CD4-positive, alpha-beta T cell (primary cell): Measurements from ENCODE around the gene ADGRA1. TPM values are rescaled to one million over a fixed set of nuclear protein-coding genes. Genes with fewer than 3 reads are reported as not detected.

Experiments
- ATAC-seq: fragments of 200-7000 bp; cut with Tn5 transposase; one replicate; pipeline ENCODE4 v1.10.0; 2022; ENCODE audit warnings: mild to moderate bottlenecking; ENCODE audit not compliant: poor library complexity
- CTCF ChIA-PET: fragments of 350-600 bp; sonication (Branson Sonifier 250); formaldehyde crosslinking; loops from one replicate; lab custom pipeline; 2021; ENCODE audit warnings: antibody characterized with exemption, inconsistent platforms; lab: Charles Lee
- POLR2A ChIA-PET: fragments of 350-600 bp; sonication (Branson Sonifier 250); formaldehyde crosslinking; loops from one replicate; lab custom pipeline; 2021; ENCODE audit warnings: antibody characterized with exemption, inconsistent platforms; lab: Charles Lee
- DNase-seq, 14 experiments: peaks; one replicate each; pipeline ENCODE4 v3.0.0-alpha.2; 2013 to 2020; ENCODE audit warnings: mixed read lengths in 2 of 14
- H3K27ac ChIP-seq, 2 donors: one replicate each; pipeline versions ENCODE4 v1.5.1 to v1.7.0; 2013; ENCODE audit warnings: low read length in 2 of 2, low read depth in 1 of 2, mild to moderate bottlenecking in 1 of 2
- H3K27me3 ChIP-seq, 2 experiments: 1 replicate in 1 of 2; 2 replicates in 1 of 2; pipeline versions ENCODE4 v1.6.1 to v1.7.0; 2013; ENCODE audit warnings: low read length in 2 of 2, control low read depth in 1 of 2, mild to moderate bottlenecking in 1 of 2, moderate library complexity in 1 of 2; ENCODE audit not compliant: insufficient read depth in 2 of 2, control insufficient read depth in 1 of 2
- H3K36me3 ChIP-seq: one replicate; pipeline ENCODE4 v1.6.1; 2013; ENCODE audit warnings: low read length, control low read depth; ENCODE audit not compliant: insufficient read depth
- H3K4me1 ChIP-seq: one replicate; pipeline ENCODE4 v1.6.1; 2013; ENCODE audit warnings: low read length, control low read depth; ENCODE audit not compliant: insufficient read depth
- H3K4me3 ChIP-seq: one replicate; pipeline ENCODE4 v1.5.1; 2013; ENCODE audit warnings: mild to moderate bottlenecking, low read length, moderate library complexity
- H3K9me3 ChIP-seq, 2 experiments: 1 replicate in 1 of 2; 2 replicates in 1 of 2; pipeline versions ENCODE4 v1.6.1 to v1.7.0; 2013; ENCODE audit warnings: low read length in 2 of 2, mild to moderate bottlenecking in 2 of 2, control low read depth in 1 of 2, moderate library complexity in 1 of 2; ENCODE audit not compliant: control insufficient read depth in 1 of 2, insufficient read depth in 1 of 2
- H3K27ac Mint-ChIP-seq: one replicate; pipeline ENCODE4 v1.8.0; 2020; ENCODE audit warnings: mixed read lengths
- H3K27me3 Mint-ChIP-seq: one replicate; pipeline ENCODE4 v1.8.0; 2021; ENCODE audit warnings: mixed read lengths
- H3K36me3 Mint-ChIP-seq: one replicate; pipeline ENCODE4 v1.8.0; 2021; ENCODE audit warnings: low read depth, mixed read lengths
- H3K4me1 Mint-ChIP-seq: one replicate; pipeline ENCODE4 v1.8.0; 2021; ENCODE audit warnings: low read depth, mixed read lengths
- H3K4me3 Mint-ChIP-seq: one replicate; pipeline ENCODE4 v1.8.0; 2020; ENCODE audit warnings: mild to moderate bottlenecking, mixed read lengths
- H3K9me3 Mint-ChIP-seq: one replicate; pipeline ENCODE4 v1.8.0; 2020; ENCODE audit warnings: mixed read lengths
- CTCF ChIP-seq: fragments of 200-600 bp; IDR thresholded peaks from one replicate; pipeline ENCODE4 v1.8.0; 2022; ENCODE audit warnings: antibody characterized with exemption, mild to moderate bottlenecking
- intact Hi-C, 2 experiments: fragments of 100-400 bp; cut with DNase I in 1 of 2; cut with micrococcal nuclease in 1 of 2; formaldehyde crosslinking; loops; one replicate each; pipeline versions ENCODE4 v1.15.1 to v1.9.0; 2023 to 2025; cut with DNase I, micrococcal nuclease
- total RNA-seq, 174 experiments: library from RNA in 2 of 174; stranded (reverse) in 2 of 174; gene quantifications; one replicate each; pipeline ENCODE4 v1.2.3 and lab custom pipeline; 2021 to 2026

ADGRA1 gene
- total RNA-seq, 2 experiments from 2014 or later: not detected

GRCh38 chr10:133113847-133114246 lies 26.1 kb downstream of the ADGRA1 start:
- Mint-ChIP-seq H3K4me3 (no peak overlapping the region), H3K27me3 (peaks cover 7% of the 10 kb centered on the region), H3K9me3 (no peaks in the 10 kb centered on the region), H3K36me3 (no peaks in the 10 kb centered on the region), H3K4me1 (no peaks in the 10 kb centered on the region), H3K27ac (no peak overlapping the region)
- Histone ChIP-seq H3K4me1 (no peaks in the 10 kb centered on the region), H3K36me3 (no peaks in the 10 kb centered on the region), H3K27me3 (peaks cover 0 to 6% of the 10 kb centered on the region in 2 experiments), H3K9me3 (peaks cover 0 to 57% of the 10 kb centered on the region in 2 experiments), H3K4me3 (no peak overlapping the region), H3K27ac (no peak overlapping the region)
- intact Hi-C loops: no loop called here
- TF ChIP-seq CTCF: no peak
- POLR2A ChIA-PET: no interaction called here
- DNase-seq (no peak), ATAC-seq (no peak)
- CTCF ChIA-PET: no interaction called here

GRCh38 chr10:133114251-133114650 lies 26.5 kb downstream of the ADGRA1 start:
- DNase-seq (no peak), ATAC-seq (no peak)
- Mint-ChIP-seq H3K36me3 (no peaks in the 10 kb centered on the region), H3K27ac (no peak overlapping the region), H3K4me1 (no peaks in the 10 kb centered on the region), H3K9me3 (no peaks in the 10 kb centered on the region), H3K4me3 (no peak overlapping the region), H3K27me3 (peaks cover 7% of the 10 kb centered on the region)
- Histone ChIP-seq H3K27me3 (peaks cover 0 to 6% of the 10 kb centered on the region in 2 experiments), H3K4me1 (no peaks in the 10 kb centered on the region), H3K36me3 (no peaks in the 10 kb centered on the region), H3K4me3 (no peak overlapping the region), H3K27ac (no peak overlapping the region), H3K9me3 (peaks cover 0 to 57% of the 10 kb centered on the region in 2 experiments)
- ChIA-PET POLR2A (no interaction called here), CTCF (no interaction called here)
- intact Hi-C loops: no loop called here
- no peak for TF ChIP-seq CTCF

GRCh38 chr10:133114726-133115452 lies 27.2 kb downstream of the ADGRA1 start:
- H3K27me3 ChIP-seq: peaks cover 0 to 6% of the 10 kb centered on the region in 2 experiments
- no peaks in the 10 kb centered on the region for H3K36me3 ChIP-seq
- ChIA-PET POLR2A (no interaction called here), CTCF (no interaction called here)
- no peak overlapping the region for H3K27ac ChIP-seq
- Mint-ChIP-seq H3K4me1 (no peaks in the 10 kb centered on the region), H3K27ac (no peak overlapping the region), H3K27me3 (peaks cover 7% of the 10 kb centered on the region), H3K36me3 (no peaks in the 10 kb centered on the region), H3K9me3 (no peaks in the 10 kb centered on the region), H3K4me3 (no peak overlapping the region)
- intact Hi-C loops: no loop called here
- DNase-seq (no peak), ATAC-seq (no peak)
- no peak overlapping the region for H3K4me3 ChIP-seq
- H3K9me3 ChIP-seq: peaks cover 0 to 51% of the 10 kb centered on the region in 2 experiments
- no peak for TF ChIP-seq CTCF
- H3K4me1 ChIP-seq: no peaks in the 10 kb centered on the region
